GM18909 (cell line): ENCODE results near the gene DNMT1.
"Not testable (repeated sequence)": the region's sequence is repeated elsewhere in the genome, so short reads cannot be mapped to it uniquely, and the experiment has no call there.

Experiments
- ATAC-seq: cut with Tn5 transposase; IDR thresholded peaks from one replicate; pipeline ENCODE4 v1.9.1; 2021; ENCODE audit warnings: mild to moderate bottlenecking; ENCODE audit not compliant: unreplicated experiment, poor library complexity

The DNMT1 gene

DNA sequence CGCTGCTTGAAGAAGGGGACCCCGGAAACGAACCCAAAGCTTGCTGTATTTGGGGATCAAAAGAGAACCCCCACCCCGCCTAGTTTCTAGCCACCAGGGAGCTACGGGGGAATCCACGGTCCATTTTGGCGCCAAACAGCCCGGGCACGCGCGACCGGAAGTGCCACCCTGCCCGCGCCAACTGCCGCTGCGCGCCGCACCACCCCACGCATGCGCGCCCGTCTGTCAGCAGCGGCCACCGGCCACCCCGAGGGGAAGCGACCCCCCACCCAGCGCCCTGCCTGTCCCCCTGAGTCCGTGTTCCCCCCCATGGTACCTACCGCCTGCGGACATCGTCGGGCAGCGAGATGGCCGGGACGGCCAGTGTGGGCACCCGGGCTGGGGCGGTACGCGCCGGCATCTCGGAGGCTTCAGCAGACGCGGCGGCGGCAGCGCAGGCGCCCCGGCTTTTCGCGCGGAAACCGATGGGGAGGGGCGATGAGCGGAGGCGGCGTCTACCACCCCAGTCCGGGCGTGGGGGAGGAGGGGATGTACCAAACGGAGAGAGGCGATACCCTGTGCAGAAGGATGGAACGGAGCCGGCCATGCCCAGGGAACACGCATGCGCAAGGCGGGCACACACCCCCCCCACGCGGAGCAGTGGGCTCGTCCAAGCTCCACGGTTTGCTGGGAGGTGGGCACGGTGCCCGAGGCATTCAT lies at the start of gene DNMT1:
DNMT1 (minus strand) TSS at position 454 of the 699 bp plus-strand sequence; CDS start at position 400, 54 bp downstream.
- ATAC-seq = peak; percentile 85

GRCh38 chr19:10243606-10244005 lies 48.9 kb upstream of the DNMT1 start:
- ATAC-seq = no peak

DNA sequence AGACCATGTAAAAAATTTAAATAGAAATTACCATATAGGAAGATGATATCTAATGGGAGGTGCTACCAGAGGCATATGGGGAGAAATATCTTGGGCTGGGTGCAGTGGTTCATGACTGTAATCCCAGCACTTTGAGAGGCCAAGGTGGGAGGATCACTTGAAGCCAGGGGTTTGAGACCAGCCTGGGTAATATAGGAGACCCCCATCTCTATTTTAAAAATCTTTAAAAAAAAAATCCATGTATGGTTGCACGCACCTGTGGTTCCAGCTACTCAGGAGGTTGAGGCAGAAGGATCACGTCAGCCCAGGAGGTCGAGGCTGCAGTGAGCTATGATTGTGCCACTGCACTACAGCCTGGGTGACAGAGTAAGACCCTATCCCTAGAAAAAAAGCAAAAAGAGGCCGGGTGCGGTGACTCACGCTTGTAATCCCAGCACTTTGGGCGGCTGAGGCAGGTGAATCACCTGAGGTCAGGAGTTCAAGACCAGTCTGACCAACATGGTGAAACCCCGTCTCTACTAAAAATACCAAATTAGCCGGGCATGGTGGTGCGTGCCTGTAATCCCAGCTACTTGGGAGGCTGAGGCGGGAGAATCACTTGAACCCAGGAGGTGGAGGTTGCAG lies 47.2 kb upstream of the DNMT1 start:
- ATAC-seq = not testable (repeated sequence)

GRCh38 chr19:10238172-10238783 lies 43.5 kb upstream of the DNMT1 start:
- ATAC-seq = no peak

- ATAC-seq = no peak
These were observed 42.9 kb upstream of the DNMT1 start for GRCh38 chr19:10237702-10238101.

GRCh38 chr19:10235409-10235808 lies 40.7 kb upstream of the DNMT1 start:
- ATAC-seq = not testable (repeated sequence)

DNA sequence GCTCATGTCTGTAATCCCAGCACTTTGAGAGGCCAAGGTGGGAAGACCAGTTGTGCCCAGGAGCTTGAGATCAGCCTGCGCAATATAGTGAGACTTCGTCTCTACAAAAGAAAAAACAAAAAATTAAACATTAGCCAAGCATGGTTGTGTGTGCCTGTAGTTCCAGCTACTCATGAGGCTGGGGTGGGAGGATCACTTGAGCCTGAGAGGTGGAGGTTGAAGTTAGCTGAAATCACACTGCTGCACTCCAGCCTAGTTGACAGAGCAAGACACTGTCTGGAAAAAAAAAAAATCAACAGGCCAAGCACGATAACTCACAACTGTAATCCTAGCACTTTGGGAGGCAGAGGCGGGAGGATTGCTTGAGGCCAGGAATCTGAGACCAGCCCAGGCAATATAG lies 40.2 kb upstream of the DNMT1 start:
- ATAC-seq = no peak

- ATAC-seq = no peak
These were observed 39.2 kb upstream of the DNMT1 start for GRCh38 chr19:10233946-10234345.

- ATAC-seq = no peak
These were observed 37.0 kb upstream of the DNMT1 start for GRCh38 chr19:10231612-10232228.

DNA sequence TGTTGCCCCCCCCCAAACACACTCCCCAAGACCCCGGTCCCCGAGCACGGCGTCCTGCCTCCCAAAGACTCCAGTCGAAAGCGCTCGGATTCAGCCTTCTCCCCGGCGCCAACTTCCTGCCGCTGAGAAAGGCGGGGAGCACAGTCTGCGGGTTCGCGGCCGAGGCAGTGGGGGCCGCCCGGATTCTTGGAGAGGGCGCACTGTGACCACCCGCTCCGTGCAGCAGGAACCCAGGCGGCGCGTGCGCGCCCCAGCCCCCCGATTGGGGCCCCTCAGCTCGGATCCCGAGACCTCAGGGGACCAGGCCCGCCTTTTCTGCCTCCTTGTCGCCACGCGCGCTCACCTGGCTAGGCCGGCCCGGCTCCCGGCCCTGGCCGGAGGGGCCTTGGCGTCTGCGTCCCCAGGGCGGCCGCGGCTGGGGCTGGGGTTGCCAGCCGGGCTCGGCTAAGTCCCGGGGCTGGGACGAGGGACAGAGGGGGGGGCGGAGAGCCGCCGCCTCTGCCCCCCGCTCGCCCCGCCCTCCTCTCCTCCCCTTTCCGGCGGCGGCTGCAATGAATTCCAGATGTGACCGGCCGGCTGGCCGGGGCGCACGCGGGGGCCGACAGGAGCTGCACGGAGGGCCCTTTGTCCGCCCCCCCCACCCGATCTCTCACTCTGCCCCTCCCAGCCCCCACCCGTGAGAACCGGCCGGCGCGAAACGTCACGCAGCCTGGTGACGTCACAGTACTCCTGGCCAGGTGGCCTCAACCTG lies 36.3 kb upstream of the DNMT1 start, which contains the start of gene S1PR2:
S1PR2 (minus strand) TSS at position 471 of the 751 bp plus-strand sequence. CDS start 6,426 bp downstream, outside the sequence.
- no peak for ATAC-seq

DNA sequence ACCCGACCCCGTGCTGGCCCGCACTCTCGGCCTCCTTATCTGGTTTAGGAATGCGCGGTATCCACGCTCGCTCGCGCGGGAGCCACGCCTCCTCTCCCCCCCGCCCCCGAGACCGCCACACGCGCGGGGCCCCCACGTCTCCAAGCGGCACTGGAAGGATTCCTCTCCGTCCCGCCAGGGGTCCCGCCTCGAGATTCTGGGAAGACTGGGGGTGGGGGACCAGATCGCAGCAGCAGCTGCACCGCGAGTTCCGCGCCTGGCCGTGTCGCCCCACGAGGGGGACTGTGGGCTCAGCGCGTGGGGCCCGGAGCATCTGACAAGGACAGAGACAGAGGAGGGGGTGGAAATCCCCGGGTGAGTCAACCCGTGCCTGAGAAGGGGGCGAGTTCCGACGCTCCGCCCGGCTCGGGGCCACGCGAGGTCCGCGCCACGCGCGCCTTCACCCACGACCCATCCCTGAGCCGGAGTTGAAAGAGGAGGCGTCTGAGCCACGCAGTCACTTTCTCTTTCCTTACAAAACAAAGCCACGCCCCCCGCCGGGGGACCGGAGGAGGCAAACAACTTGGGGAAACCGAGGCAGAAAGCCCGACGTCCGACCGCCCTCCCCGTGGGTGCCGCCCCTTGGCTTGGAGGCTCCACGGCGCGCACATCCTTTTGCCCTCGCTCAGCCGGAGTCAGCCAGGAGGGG lies 35.6 kb upstream of the DNMT1 start:
- no peak for ATAC-seq

DNA sequence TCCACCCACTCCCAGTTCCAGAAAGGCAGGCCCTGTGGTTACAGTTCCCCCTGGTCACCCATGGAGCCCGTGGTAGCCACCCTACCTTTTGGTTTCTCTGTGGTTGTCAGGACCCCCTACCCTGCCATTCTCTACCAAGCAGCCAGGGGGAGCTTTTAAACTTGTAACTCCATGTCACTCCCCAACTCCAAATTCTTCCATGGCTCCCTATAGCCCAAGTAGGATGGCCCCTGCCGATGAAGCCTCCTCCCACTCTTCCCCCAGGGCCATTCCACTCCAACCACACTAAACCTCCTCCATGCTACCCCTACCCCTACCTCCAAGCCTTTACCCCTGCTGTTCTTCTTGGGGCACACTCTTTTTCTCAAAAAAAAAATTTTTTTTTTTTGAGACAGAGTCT lies 34.2 kb upstream of the DNMT1 start:
- no peak for ATAC-seq

- ATAC-seq = no peak
These were observed 33.6 kb upstream of the DNMT1 start for GRCh38 chr19:10228393-10228792.

DNA sequence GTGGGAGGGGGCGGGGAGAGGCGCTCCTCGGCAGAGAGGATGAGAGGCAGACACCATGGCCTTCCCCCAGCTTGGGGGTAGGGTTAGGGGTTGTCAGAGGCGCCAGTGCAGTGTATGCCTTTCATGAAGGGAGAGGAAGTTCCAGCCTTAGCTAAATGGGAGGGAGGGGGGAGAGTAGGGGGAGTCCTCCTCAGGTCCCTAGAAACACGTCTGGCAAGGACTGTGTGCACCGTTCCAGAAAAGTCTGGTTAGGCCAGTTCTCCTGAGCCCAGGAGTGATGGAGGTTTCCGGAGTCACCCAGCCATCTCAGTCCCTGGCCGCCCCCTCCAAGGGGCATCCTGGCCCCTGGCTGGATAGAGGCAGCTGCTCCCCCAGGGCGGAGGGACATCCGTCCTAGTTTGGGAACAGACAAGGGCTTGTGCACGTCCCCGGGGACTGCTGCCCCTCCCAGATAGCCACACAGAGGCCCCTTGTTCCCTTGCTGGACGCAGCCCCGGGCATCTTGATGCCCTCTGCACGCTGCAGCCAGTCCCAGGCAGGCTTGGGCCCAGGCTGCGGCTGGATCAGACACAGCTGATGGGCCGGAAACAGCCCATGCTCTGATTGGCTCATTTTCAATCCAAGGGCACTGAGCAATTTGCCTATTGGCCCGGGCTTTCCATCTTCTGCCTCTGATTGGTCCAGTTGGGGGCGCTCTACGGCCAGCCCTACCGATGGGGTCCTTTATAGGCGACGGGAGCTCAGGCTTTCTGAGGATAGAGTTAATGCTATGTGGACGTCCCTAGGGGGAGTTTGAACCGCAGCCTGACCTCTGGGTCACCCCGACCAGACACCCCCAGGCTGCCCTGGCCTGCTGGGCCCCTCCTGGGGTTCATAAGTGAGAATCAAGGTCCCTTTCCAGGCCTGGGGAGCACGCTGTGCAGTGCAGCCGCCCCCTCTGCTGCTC lies 32.5 kb upstream of the DNMT1 start:
- no peak for ATAC-seq

DNA sequence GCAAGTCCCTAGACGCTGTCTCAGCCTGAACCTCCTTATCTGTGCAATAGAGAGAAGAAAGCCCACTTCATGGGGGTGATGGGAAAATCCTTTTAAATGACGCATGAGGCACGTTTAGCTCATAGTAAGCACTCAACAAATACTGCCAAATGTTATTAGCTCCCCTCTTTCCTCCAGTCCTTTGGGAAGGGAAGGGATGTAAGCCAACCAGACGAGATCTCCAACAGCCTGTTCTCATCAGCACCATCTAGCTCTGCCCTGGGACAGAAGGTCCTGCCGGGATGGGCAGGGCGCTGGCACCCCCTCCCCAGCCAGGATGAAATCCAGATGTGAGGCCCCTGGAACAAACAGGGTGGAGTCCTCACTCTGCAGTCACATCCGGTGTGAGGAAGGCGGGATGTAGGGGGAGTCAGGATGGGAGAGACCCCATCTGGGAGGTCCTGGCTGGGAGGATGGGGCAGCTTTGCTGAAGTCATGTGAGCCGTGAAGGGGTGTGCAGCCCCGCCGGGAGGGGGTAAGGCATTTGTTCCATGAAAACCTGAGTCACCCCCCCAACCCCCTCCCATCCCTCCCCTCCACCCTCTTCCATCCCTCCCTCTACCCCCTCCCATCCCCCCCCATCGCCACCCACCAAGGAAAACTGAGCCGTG lies 31.7 kb upstream of the DNMT1 start:
- ATAC-seq = no peak

DNA sequence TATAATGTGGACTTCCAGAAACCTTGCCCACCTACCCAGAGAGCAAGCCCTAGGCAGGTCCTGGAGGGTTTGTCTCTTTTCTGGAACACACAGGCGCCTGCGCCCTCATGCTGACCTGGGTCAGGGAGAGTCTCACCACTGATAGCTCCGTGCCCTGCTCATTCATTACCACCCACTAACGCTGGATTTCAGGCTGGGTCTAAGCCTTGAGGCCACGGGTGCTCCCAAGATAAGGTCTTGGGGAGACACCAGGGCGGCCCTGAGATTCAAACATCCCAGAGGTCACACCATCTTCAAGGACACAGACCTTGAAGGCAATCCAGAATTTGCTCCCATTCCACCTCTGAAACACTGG lies 31.2 kb upstream of the DNMT1 start:
- ATAC-seq = no peak

GRCh38 chr19:10224337-10224736 lies 29.6 kb upstream of the DNMT1 start:
- no peak for ATAC-seq

DNA sequence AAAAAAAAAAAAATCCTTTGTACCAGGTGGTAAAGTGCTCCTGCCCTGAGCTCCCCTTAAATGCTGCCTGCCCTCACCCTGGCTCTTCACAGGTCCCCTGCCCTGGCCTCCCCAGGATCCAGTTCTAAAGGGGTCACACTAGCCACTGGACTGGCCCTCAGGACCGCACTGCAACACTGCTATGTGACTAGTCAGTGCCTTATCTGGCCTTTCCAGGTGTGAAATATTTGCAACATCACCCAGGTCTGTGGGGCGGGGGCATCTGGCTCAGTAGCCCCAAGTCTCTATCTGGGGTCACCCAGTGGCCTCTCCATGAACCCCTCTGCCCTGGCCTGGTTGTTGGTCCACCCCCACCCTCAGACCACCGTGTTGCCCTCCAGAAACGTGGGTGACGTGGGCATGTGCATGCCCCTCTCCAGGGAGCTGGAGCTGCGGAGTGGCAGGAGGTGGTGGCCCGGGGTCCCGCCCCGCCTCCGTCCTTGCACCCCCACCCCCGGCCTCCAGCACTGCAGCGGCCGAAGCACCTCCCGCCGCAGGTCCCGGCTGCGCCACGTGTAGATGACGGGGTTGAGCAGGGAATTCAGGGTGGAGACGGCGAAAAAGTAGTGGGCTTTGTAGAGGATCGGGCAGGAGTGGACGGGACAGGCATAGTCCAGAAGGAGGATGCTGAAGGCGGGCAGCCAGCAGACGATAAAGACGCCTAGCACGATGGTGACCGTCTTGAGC lies 28.9 kb upstream of the DNMT1 start:
- ATAC-seq = no peak
